Measurements from ENCODE around the gene SDC4.

Gene SDC4

DNA sequence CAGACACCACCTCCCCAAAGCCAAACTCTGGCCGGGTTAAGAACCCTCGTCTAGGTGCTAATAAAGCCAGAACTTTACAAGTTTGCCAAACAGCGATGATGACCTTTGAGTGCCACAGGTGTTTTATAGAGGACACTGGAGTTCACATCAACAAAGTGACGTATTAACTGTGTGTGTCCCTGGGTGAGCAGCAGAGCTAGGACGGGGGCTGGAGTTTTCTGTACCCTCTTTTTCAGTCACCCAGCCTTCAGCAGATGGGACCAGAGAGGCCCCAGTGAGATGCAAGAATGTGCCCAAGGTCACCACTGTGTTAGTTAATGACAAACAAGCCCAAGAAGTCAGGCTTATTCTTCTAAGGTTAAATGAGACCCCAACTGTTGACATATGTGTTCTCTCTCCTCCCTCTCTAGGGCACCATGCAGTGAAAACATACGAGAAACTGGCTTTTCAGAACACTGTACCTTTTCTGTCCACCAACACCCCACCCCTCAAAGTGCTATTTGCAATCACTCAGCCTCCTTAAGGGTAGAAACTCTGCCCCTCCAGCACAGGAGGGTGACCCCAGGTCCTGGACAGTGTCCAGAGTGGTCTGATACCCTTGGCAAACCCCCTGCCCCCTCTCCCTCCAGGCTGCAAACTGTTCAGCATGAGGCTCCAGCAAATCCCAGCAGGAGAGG, 5.2 kb downstream of the SDC4 start:
- DNase-seq = no peak

DNA sequence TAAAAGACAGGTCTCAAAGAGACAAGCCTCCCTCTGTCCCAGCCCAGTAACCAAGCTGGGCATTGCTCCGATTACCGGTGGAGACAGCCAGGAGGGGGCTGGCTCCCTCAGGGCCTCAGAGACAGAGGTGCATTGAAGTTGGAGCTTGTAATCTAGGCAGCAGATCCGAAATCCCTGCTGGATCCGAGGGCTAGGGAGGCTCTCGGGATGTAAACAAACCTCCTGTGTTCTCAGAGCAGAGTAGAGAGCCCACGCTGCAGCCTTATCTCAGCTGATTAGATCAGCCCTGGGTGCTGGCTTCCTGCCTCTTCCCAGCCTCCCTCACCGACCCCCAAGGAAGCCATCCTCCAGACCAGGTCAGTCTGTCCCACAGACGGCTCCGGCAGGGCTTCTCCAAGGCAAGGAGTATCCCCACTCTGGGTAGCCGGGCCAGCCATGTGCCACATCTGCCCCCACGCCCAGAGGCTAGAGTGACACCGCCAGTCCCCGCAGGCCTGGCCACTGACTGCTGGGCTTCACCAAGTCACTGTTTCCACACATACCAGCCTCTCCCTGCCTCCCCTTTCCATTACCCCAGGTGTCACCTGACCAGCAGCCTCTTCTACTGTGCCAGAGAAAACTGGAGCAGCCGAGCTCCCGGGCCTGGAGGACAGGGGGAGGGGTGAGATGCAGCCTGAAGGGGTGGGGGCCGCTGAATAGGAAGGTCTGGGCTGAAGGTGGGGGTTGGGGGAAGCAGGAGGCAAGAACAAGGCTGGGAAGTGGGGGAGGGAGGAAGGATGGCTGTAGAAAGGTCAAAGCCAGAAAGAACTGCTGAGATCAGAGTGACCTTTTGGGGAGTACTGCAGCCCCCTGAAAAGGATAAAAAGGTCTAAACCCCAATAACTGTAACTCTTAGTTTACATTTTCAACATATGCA, 6.0 kb downstream of the SDC4 start:
- DNase-seq = no peak

DNA sequence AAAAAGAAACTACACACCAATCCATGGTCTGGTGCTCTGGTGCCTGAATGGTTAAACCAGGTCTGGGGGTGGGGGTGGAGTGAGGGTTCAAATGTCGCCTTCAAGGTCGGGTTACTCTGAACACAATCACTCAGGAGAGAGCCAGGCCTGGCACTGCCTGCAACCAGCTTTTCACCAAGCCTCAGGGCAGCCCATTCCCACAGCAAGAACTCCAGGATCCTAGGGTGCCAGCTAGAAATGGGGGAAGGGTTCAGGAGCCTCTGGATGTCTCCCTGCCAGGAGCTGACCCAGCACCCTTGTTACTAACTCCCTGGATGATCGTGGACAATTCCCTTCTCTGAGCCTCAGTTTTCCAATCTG, 6.7 kb downstream of the SDC4 start:
- no peak for DNase-seq

DNA sequence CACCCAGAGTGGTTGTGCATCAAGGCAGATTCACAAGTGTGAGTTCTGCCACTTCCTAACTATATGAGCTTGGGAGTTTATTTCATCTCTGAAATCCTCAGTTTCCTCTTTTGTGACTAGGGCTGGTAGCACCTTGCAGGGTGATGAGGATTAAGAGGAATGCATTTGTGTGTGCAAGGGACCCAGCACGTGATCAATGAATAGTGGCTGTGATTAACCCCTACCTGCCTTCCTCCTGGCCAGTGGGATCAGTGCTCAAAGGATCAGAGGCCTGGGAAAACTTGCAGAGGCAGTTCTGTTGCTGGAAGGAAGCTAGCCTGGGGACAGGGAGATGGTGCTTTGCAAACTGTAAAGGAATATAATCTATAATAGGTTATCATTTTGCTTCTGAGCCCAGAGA, 7.3 kb downstream of the SDC4 start:
- no peak for DNase-seq

DNA sequence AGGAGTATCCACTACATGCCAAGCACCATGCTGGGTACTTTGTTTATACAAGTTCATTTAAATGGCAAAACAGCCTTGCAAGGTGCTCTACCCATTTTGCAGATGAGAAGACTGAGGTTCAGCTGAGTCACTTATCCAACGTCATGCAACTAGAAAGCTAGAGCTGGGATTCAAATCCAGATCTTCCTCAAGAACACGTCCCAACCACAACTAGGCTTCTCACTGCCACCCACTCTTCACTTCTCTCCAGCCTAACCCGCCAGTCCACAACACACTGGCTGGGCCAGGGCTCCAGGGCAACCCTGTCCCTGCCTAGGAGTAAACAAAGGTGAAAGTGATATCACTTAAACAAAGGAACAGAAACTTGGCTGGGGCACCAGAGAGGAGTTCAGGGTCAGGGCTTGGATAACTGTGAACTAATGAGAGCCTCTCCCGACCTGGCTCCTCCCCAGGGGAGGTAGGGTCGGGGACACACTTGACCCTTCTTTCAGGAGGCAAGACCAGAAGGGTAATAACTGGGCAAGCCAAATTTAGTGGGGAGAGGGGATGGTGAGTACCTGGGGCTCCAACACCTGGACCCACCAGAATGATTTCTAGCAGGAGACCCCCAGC, 7.9 kb downstream of the SDC4 start:
- no peak for DNase-seq

DNA sequence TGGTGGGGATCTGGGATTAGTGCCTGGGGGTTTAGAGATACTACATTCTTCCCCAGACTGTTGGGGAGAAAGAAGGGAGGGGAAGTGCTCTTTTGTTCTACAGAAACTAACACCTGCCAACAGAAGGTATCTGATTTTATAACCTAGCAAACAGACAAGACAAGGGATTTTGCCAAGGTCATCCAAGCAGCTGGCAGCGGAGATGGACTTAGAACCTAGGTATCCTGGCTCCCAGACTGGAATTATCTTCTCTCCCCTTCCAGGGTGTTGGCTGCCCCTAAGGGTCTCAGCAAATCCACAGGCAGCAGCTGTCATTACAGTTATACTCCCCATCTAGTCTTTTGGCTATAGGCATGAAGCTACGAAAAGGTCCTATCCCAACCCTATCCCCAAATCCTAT, 8.4 kb downstream of the SDC4 start:
- DNase-seq = no peak

DNA sequence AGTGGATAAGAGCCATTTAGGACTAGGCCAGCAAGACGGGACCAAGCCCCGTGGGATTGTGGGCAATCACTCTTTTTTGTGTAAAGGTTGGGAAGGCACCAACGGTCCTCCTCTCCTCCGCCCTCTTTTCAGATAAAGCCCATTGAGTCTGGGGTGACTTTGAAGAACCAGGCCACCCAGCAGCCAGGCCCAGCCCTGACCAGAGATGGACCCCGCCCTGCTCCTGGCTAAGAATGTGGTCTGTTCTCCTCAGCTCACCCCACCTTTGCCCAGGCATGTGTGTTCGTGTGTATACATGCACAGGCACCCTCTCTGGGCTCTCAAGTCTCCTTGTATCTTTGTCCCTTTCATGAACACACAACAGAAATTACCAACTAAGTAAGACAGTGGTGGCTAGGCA, 9.1 kb downstream of the SDC4 start:
- DNase-seq = no peak

DNA sequence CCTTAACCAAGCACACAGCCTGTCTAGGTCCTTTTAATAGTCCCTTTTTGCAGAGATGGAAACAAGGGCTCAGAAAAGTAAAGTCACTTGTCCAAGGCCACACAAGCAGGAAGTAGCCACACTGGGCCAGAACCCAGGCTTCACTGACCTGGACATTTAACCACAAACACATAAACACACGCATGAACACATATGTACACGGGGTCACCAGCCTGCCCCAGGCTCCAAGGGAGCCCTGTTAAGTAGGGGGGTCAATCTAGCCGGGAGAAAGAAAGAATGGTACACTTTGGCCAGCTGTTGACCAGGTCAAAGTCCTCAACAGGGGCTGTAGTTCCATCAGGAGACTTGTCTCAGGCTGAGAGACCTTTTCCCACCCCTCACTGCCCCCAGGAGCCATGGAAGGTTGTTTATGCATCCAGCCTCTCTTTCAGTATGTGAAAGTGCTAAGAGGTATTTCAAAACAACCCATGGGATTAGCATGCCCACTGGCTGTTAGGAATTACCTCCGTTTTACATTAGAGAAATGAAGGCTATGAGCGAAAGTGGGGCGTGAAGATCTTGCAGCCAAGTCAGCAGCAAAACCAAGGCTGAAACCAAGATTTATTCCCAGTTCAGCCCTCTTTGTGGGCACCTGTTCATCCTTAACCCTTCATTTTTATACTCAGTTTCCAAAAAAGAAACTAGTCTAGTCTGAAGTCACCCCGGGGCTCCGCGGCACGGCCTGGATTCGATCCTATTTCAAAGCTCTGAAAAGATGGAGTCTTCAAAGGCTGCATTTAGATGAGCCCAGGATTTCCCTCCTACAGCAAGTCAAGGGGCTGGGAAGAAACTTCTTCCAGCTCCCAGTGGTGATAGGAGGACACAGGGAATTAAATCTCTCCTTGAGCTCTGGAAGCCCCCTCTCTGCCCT, 9.8 kb downstream of the SDC4 start:
- DNase-seq = no peak

DNA sequence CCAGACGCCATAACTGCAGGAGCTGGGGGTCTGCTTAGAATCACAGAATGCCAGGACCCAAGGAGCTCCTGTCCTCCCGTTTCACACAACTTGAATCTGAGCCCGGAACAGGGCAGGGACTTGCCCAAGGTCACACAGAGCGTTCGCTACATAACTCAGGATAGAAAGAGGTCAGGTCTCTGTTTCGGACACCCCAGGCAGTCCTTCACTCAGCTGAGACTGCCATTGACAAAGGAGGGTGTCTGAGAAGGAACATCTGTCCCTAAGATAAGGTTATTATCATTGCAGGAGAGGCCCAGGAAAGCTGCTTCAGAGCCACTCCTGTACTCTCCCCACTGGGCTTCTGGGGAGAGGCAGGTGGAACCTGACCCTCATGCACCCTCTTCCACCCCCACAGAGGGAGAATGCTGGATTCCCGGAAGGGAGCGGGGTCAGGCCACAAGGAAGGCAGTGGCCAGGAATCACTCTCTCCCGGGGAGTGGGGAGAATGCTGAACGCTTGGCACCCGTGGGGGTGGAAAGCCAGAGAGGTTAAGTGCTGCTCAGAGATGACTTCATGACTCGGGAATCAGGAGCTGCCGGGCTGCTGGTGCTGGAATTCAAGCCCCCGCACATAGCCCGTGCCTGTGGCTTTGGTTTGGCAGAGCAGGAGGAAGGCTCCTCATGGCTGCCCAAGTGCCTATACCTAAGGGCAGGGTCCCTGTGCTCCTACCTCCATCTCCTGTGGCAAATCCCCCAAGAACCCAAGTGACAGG, 10.7 kb downstream of the SDC4 start:
- no peak for DNase-seq

DNA sequence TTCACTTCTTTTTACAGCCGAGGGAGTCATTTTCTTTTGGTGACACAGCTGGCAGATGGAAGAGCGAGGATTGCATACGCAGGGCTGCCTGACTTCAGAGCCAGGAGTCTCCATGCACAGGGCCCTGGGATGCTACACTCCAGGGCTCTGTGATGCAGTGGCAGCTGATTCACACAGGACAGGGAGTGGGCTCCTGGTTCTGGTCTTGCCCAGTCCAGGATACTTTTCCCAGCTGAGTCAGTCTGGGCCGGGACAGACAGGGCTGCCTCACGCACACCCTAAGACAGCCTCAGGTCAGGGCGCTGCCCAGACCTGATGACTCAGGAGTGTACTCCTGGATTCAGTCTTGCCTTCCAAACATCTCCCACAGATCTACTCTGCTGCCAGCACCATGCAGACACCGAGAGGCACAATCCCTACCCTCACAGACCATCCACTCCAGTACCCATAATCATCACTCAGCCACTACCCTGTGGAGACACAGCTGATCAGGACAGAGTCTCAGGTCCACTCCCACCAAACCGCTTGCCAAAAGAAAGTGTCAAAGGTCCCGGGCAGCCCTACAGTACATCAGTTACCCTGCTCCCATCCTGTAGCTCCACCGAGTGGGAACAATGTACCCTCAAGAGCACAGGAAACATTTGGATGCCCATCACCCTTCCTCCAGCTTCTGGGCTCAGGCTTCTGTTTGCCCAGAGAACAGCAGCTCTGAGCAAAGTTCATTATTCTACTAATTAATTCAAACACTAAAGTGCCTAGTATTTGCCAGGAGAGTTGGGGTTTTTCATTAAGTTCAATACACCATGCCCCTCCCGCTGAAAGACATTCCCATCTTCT, 11.5 kb downstream of the SDC4 start:
- DNase-seq = no peak

DNA sequence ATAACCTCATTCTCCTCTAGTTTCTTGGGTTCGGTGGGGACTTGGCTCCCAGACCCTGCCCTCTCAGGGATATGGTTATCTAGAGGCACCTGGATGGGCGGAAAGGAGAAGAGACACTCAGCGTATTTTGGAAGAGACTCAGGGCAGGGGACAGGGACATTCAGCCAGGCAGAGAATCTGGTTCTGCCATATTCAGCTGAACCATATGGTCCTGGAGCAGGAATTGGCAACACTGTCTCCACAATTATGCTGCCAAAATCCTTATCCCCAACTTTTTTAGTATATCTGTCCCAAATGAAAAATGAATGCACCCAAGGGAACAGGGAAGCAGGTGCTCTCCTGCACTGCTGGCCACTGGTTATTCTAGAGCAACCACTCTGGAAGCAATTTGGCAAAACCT, 17.7 kb downstream of the SDC4 start:
- DNase-seq = no peak

DNA sequence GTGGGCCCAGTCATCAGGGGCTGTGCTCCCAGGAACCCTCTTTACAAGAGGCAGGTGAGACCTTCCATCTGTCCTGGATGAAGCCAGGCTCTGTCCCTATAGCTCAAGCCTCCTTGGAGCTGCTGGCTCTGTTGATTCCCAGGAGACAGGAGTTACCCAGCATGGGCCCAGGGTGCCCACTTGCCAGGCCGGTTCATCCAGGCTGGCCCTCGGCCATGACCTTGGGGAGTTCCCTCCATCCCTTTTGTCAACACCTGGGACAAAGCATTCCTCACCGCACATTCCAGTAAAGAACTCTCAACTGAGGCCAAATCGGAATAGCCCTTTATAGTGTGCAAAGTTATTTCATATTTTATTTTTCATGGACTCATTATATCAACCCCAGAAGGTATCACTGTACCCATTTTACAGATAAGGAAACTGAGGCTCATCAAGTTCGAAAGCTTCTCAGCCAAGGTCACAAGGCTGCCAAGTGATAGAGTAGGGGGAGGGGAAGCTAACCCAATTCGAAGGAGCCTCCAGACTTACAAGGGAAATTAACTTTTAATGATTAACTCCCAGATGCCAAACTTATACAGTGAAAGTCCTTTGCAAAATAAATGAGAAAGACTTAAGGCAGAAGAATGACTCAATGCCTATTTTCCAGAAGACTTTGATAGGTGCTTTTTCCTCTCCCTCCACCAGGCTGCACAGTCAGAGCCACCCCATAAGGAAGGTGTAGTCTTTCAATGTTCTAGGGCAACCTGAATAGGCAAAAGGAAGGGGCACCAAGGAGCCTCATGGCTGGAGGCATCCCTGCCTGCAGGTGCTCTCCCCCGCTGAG, 18.5 kb downstream of the SDC4 start:
- DNase-seq = no peak

DNA sequence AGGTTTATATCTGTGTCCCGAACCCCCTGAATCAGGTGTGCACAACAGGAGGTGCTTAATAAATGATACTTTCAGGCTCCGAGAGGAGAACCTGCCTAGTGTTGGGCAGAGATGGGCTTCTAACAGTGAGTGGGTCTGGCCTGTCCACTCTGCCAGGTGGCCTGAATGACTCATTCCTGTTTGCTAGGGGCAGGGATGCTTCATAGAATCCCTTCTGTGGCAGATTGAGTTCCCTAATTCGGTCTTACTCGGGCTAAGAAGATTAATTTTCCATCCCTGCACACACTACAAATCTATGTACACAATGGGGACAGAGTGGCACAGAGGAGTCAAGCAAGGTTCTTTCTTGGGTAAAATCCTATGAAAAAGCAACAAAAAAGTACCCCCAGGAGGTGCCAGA, 19.8 kb downstream of the SDC4 start:
- no peak for DNase-seq

DNA sequence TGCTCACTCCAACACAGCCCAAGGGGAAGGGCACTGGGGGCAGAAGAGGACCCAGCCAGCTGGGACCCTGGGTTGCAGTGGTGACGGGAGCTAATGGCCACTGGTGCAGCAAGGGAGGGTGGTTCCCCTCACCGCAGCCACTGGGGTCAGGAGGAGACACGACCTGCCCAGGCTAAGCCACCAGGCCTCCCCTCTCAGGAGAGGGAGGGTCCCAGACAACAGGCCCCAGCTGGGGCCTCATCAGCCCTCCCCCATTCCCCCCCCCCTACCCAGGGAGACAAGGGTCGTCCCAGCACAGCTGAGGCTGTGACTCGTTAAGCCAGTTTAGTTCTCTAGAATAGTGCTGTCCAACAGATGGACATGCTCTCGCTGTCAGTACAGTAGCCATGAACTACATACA, 22.9 kb downstream of the SDC4 start:
- DNase-seq = no peak

DNA sequence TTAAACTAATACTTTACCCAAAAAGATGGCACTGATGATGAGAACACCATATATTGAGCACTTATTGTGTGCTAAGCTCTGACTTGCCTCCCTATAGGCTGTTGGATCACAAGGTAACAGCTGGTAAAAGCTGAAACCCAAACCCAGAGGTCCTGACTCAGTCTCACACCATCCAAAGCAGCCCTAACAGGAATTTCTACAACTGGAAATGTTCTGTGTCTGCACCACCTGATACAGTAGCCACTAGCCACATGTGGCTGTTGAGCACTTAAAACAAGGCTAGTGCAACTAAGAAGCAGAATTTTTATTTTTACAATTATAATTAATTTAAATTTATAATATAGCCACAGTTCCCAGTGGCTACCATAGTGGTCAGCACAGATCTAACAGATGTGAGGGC, 24.5 kb downstream of the SDC4 start:
- no peak for DNase-seq

DNA sequence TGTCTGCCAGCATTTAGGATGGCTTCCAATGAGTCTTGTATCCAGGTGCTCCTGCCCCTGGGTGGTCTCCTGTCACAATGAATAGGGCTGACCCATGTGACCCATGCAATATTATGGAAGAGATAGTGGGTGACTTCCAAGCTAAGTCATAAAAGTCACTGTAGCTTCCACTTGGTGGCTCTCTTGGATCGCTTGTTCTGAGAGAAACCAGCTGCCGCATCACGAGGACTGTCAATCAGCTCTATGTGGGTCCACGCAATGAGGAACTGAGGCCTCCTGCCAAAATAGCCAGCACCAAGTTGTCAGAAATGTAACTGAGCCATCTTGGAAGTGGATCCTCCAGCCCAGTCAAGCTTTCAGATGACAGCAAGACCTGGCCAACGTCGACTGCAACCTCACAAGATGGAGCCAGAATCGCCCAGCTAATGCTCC, 25.3 kb downstream of the SDC4 start:
- DNase-seq = no peak

DNA sequence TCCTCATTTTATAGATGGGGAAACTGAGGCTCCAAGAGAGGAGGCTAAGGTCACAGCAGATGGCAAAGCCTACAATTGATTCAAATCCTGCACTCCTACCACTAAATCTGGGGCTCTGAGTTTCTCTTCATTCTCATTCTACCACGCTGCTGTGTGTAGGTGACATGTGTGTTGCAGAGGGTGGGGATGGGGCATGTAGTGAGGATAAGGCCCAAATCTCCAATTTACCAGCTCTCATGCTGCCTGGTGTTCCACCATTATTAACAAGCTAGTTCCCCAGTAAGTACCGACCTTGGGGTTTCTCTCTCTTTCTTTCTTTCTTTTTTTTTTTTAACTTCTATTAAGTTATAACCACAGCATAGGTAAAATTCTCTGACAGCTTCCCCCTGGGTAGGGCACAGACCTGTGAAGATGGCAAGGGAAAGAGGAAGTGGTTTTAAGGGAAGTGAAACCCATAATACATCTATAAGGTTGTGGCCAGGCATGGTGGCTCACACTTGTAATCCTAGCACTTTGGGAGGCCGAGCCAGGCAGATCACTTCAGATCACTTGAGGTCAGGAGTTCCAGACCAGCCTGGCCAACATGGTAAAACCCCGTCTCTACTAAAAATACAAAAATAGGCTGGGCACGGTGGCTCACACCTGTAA, 27.2 kb downstream of the SDC4 start:
- no peak for DNase-seq

DNA sequence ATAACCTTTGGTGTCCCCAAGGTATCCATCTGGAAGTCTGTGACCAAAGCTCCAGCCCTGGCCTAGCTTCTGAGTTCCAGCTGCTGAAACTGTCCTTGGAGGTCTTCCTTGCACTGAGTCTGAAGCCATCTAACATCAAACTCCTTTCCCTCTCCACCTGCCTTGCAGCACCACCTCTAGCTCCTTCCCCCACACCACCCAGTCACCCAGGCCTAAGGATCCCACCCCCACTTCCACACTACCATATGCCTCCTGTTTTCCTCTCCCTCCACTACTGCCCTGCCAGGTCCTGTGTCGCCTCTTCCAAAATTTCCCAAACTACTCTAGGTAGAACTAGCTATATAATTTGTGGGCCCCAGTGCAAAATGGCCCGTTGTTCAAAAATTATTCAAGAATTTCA, 29.3 kb downstream of the SDC4 start:
- no peak for DNase-seq

DNA sequence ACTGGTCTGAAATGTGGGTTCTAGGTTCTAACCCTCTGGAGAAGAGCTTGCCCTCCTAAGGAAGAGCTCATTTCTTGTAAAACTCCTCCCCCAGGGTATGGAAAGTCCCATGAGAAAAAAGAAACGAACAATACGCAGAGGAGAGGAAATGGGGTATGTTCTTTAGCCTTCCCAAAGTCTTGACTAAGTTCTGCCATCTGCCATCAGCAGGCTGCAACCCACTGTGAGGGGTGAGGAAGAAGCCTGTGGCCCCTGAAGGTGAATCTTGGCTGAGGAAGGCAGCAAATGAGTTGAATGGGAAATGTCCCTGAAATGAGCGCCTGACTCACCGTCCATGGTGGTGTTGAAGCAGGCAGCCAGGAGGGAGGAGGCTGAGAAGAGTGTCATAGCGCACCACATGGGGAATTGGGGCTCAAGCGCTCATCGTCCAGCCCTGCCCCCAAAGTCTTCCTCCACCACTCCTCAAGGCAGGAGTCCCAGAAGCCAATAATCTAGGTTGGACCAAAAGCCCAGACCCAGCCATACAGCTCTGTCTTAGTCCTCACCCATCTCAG, 29.8 kb downstream of the SDC4 start:
- DNase-seq = no peak

DNA sequence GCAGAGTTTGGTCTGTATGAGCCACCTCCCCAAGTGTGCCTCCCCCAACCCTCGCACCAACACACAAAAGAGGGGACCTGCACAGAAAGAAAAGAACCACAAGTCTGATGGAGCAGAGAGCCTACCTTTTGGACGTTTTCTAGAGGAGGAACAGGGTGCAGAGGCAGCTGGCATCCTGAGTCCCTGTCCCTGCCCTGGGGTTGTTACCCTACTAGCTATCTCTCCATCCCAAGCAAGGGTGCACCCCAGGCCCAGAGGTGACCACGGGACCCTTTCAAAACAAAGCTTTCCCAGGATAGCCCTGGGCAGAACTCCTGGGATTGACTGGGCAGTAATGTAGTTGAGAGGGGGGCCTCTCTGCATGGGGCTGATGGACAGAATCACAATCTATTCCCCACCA, 30.4 kb downstream of the SDC4 start:
- DNase-seq = no peak
